ENCODE measurements around the gene FAF1. TPM values are rescaled to one million over a fixed set of nuclear protein-coding genes. Genes with fewer than 3 reads are reported as not detected.

FAF1 gene
- total RNA-seq, 1 experiment from 2014 or later: 73.2 TPM

GRCh38 chr1:50427086-50427817 is 532.8 kb downstream of the FAF1 start:
- Histone ChIP-seq H3K27me3 (ENCODE audit: insufficient read depth, low read length) (no peaks in the 10 kb centered on the region), H3K79me2 (ENCODE audit: insufficient read depth, low read length) (no peaks in the 10 kb centered on the region), H3K9me3 (ENCODE audit: control insufficient read depth in 1 of 2, insufficient read depth in 1 of 2, low read depth in 1 of 2, low read length in 2 of 2) (no peaks in the 10 kb centered on the region), H3K9me2 (ENCODE audit: insufficient read depth) (no peaks in the 10 kb centered on the region), H3K4me3 (replicated peaks in 1 of 2; ENCODE audit: low read depth in 1 of 2, low read length in 2 of 2) (no peak overlapping the region), H3K4me2 (ENCODE audit: low read length) (no peak overlapping the region), H2AFZ (ENCODE audit: low read depth, low read length, poor library complexity, severe bottlenecking) (no peak overlapping the region), H3K9ac (ENCODE audit: low read length) (no peak overlapping the region), H3K27ac (ENCODE audit: low read depth, low read length) (no peak overlapping the region), H4K20me1 (ENCODE audit: insufficient read depth) (no peaks in the 10 kb centered on the region), H3K4me1 (ENCODE audit: control insufficient read depth in 1 of 2, insufficient read depth in 2 of 2, low read length in 2 of 2) (no peaks in the 10 kb centered on the region), H3K36me3 (ENCODE audit: control insufficient read depth in 1 of 2, insufficient read depth in 2 of 2, low read length in 2 of 2) (no peaks in the 10 kb centered on the region)
- BruUV-seq (replicated peaks): no TSS peak
- no peak for TF ChIP-seq POLR2AphosphoS5 (IDR thresholded peaks at IDR 0.05; ENCODE audit: low read depth, low read length)
- TF ChIP-seq TCF7L2 (IDR thresholded peaks at IDR 0.05; ENCODE audit: borderline replicate concordance, extremely low read depth, insufficient read depth, insufficient read length): no peak
- TF ChIP-seq SP1 (IDR thresholded peaks at IDR 0.05; ENCODE audit: low read depth): no peak
- TF ChIP-seq EZH2 (IDR thresholded peaks at IDR 0.05): no peak
- TF ChIP-seq ATF3 (IDR thresholded peaks at IDR 0.05): no peak
- POLR2A ChIA-PET: no interaction called here
- intact Hi-C loops (cut with micrococcal nuclease): no loop called here
- no peak for ATAC-seq
- CTCF ChIA-PET: no interaction called here
- RAD21 ChIA-PET (ENCODE audit: low non-redundant PET in 1 of 2, low total read pairs in 2 of 2, uncharacterized antibody in 2 of 2, unreplicated experiment in 2 of 2): no interaction called here
- no peak for DNase-seq (ENCODE audit: low read depth, low spot score)

GRCh38 chr1:50426702-50427085 is 533.4 kb downstream of the FAF1 start:
- CTCF ChIA-PET: no interaction called here
- BruUV-seq (replicated peaks): no TSS peak
- Histone ChIP-seq H3K4me2 (ENCODE audit: low read length) (no peak overlapping the region), H3K9me2 (ENCODE audit: insufficient read depth) (no peaks in the 10 kb centered on the region), H3K9ac (ENCODE audit: low read length) (no peak overlapping the region), H4K20me1 (ENCODE audit: insufficient read depth) (no peaks in the 10 kb centered on the region), H3K36me3 (ENCODE audit: control insufficient read depth in 1 of 2, insufficient read depth in 2 of 2, low read length in 2 of 2) (no peaks in the 10 kb centered on the region), H3K9me3 (ENCODE audit: control insufficient read depth in 1 of 2, insufficient read depth in 1 of 2, low read depth in 1 of 2, low read length in 2 of 2) (no peaks in the 10 kb centered on the region), H3K27ac (ENCODE audit: low read depth, low read length) (no peak overlapping the region), H2AFZ (ENCODE audit: low read depth, low read length, poor library complexity, severe bottlenecking) (no peak overlapping the region), H3K4me1 (ENCODE audit: control insufficient read depth in 1 of 2, insufficient read depth in 2 of 2, low read length in 2 of 2) (no peaks in the 10 kb centered on the region), H3K4me3 (replicated peaks in 1 of 2; ENCODE audit: low read depth in 1 of 2, low read length in 2 of 2) (no peak overlapping the region), H3K79me2 (ENCODE audit: insufficient read depth, low read length) (no peaks in the 10 kb centered on the region), H3K27me3 (ENCODE audit: insufficient read depth, low read length) (no peaks in the 10 kb centered on the region)
- intact Hi-C loops (cut with micrococcal nuclease): no loop called here
- ATAC-seq: no peak
- POLR2A ChIA-PET: no interaction called here
- RAD21 ChIA-PET (ENCODE audit: low non-redundant PET in 1 of 2, low total read pairs in 2 of 2, uncharacterized antibody in 2 of 2, unreplicated experiment in 2 of 2): no interaction called here
- TF ChIP-seq EZH2 (IDR thresholded peaks at IDR 0.05) (no peak), YY1 (IDR thresholded peaks at IDR 0.05; ENCODE audit: extremely low read depth, insufficient replicate concordance, low read depth, low read length) (no peak), ZNF274 (IDR thresholded peaks at IDR 0.05; ENCODE audit: low read depth, low read length) (no peak), CTCF (IDR thresholded peaks at IDR 0.05 in 2 of 3, conservative IDR thresholded peaks at IDR 0.05 in 1 of 3; ENCODE audit: borderline replicate concordance in 1 of 3, insufficient read depth in 1 of 3, low read depth in 2 of 3, low read length in 2 of 3) (no peak), RAD21 (IDR thresholded peaks at IDR 0.05; ENCODE audit: low read depth) (no peak), JUND (IDR thresholded peaks at IDR 0.05) (no peak), FOSL1 (IDR thresholded peaks at IDR 0.05; ENCODE audit: low read depth) (no peak)
- no peak for DNase-seq (ENCODE audit: low read depth, low spot score)
